HL-60 (cell line): ENCODE data around the gene SH3BP5L.

ENCODE experiments used
- DNase-seq, 2 experiments: peaks; one replicate each; pipeline ENCODE4 v3.0.0-alpha.2; 2010 to 2020; ENCODE audit warnings: low read depth in 1 of 2, low spot score in 1 of 2
- H3K27ac ChIP-seq: fragments of 250-450 bp; sonication (Bioruptor Pico); replicated peaks from 2 replicates; pipeline ENCODE4 v1.5.1; 2020; ENCODE audit warnings: mild to moderate bottlenecking, moderate library complexity
- H3K27me3 ChIP-seq: fragments of 250-450 bp; sonication (Bioruptor Pico); 2 replicates; pipeline ENCODE4 v1.5.1; 2021; ENCODE audit warnings: mild to moderate bottlenecking, moderate library complexity; ENCODE audit not compliant: insufficient read depth, poor library complexity, severe bottlenecking
- H3K4me3 ChIP-seq: replicated peaks from 2 replicates; pipeline ENCODE4 v1.5.1; 2011; ENCODE audit warnings: mild to moderate bottlenecking, control low read depth, low read length; ENCODE audit not compliant: insufficient read depth
- CTCF ChIP-seq: IDR thresholded peaks from one replicate; pipeline ENCODE4 v1.5.1; 2011; ENCODE audit warnings: low read length, control low read depth, inconsistent platforms; ENCODE audit not compliant: insufficient read depth
- GABPA ChIP-seq: IDR thresholded peaks from 2 replicates; pipeline ENCODE4 v1.6.1; 2012; ENCODE audit warnings: low read depth
- POLR2AphosphoS5 ChIP-seq: IDR thresholded peaks from 2 replicates; pipeline ENCODE4 v1.6.1; 2012; ENCODE audit warnings: low read depth
- REST ChIP-seq: IDR thresholded peaks from 2 replicates; pipeline ENCODE4 v1.6.1; 2012; ENCODE audit warnings: low read depth; ENCODE audit not compliant: insufficient replicate concordance
- SPI1 ChIP-seq: IDR thresholded peaks from 2 replicates; pipeline ENCODE4 v1.6.1; 2012; ENCODE audit warnings: low read depth, mild to moderate bottlenecking, borderline replicate concordance

SH3BP5L gene

GRCh38 chr1:248849152-248849551, 23.4 kb upstream of the SH3BP5L start:
- DNase-seq: no peak
- Histone ChIP-seq H3K27ac (no peak overlapping the region), H3K27me3 (no peaks in the 10 kb centered on the region), H3K4me3 (no peak overlapping the region)
- peak; percentile 50 for TF ChIP-seq POLR2AphosphoS5
- TF ChIP-seq CTCF: no peak

- TF ChIP-seq POLR2AphosphoS5 (no peak), SPI1 (no peak), CTCF (no peak), REST (no peak), GABPA (no peak)
- no peak overlapping the region for H3K4me3 ChIP-seq
- DNase-seq: no peak
- no peak overlapping the region for H3K27ac ChIP-seq
- H3K27me3 ChIP-seq: no peaks in the 10 kb centered on the region
Measured at GRCh38 chr1:248848602-248849001, 22.9 kb upstream of the SH3BP5L start.

GRCh38 chr1:248847956-248848561, 22.3 kb upstream of the SH3BP5L start:
- TF ChIP-seq CTCF (no peak), POLR2AphosphoS5 (no peak), SPI1 (no peak), REST (no peak), GABPA (no peak)
- no peak overlapping the region for H3K4me3 ChIP-seq
- H3K27me3 ChIP-seq: no peaks in the 10 kb centered on the region
- no peak for DNase-seq
- no peak overlapping the region for H3K27ac ChIP-seq

GRCh38 chr1:248847181-248847955, 21.7 kb upstream of the SH3BP5L start:
- no peak for DNase-seq
- TF ChIP-seq REST (no peak), CTCF (no peak), SPI1 (no peak), POLR2AphosphoS5 (no peak), GABPA (no peak)
- no peak overlapping the region for H3K4me3 ChIP-seq
- no peaks in the 10 kb centered on the region for H3K27me3 ChIP-seq
- no peak overlapping the region for H3K27ac ChIP-seq
